Sigmoid colon (tissue), 7 donors: ENCODE data around the gene SLC16A5. TPM values are rescaled to one million over a fixed set of nuclear protein-coding genes. Genes with fewer than 3 reads are reported as not detected.
"Not testable (repeated sequence)": the region's sequence is repeated elsewhere in the genome, so short reads cannot be mapped to it uniquely, and the experiment has no call there.

Experiments used
- DNase-seq: peaks from one replicate; pipeline ENCODE4 v3.0.0-alpha.2; 2019
- H3K27ac ChIP-seq, 4 donors: fragments of 200-600 bp; sonication (generic); one replicate each; pipeline ENCODE4 v1.5.1; 2016 to 2019; ENCODE audit warnings: mild to moderate bottlenecking in 1 of 4
- H3K27me3 ChIP-seq, 3 donors: fragments of 200-600 bp; sonication (generic); one replicate each; pipeline ENCODE4 v1.5.1; 2019; ENCODE audit warnings: mild to moderate bottlenecking in 1 of 3
- H3K36me3 ChIP-seq, 4 donors: fragments of 200-600 bp; sonication (generic); one replicate each; pipeline ENCODE4 v1.5.1; 2016 to 2019
- H3K4me1 ChIP-seq, 4 donors: fragments of 200-600 bp; sonication (generic); one replicate each; pipeline ENCODE4 v1.5.1; 2017 to 2019
- H3K4me3 ChIP-seq, 4 donors: fragments of 200-600 bp; sonication (generic); one replicate each; pipeline ENCODE4 v1.5.1; 2017 to 2019; ENCODE audit warnings: mild to moderate bottlenecking in 2 of 4, moderate library complexity in 1 of 4
- H3K9me3 ChIP-seq, 4 donors: fragments of 200-600 bp in 3 of 4; sonication (generic) in 3 of 4; one replicate each; pipeline versions ENCODE4 v1.5.1 to v1.6.1; 2013 to 2019
- EP300 ChIP-seq, 4 donors: sonication (generic); formaldehyde crosslinking; IDR thresholded peaks; one replicate each; pipeline ENCODE4 v1.6.1; 2017; ENCODE audit warnings: antibody characterized with exemption in 4 of 4
- POLR2A ChIP-seq, 2 donors: fragments of 450-650 bp; IDR thresholded peaks; one replicate each; pipeline ENCODE4 v1.6.1; 2016; ENCODE audit warnings: antibody characterized with exemption in 2 of 2, mild to moderate bottlenecking in 2 of 2, moderate library complexity in 2 of 2
- POLR2AphosphoS5 ChIP-seq, 4 donors: sonication (generic); formaldehyde crosslinking; IDR thresholded peaks; one replicate each; pipeline ENCODE4 v1.6.1; 2017; ENCODE audit warnings: antibody characterized with exemption in 4 of 4
- WGBS, 2 donors: extraction: QIAGEN DNeasy Blood & Tissue Kit; methylation state at CpG; one replicate each; pipeline ENCODE4 v1.1.7; 2013; 5-methylcytosine and 5-hydroxymethylcytosine counted together
- intact Hi-C: fragments of 100-400 bp; cut with DNase I; formaldehyde crosslinking; loops from one replicate; pipeline ENCODE4 v1.15.1; 2023
- polyA plus RNA-seq, 3 donors: library from polyadenylated mRNA; stranded (reverse); fragments of 200-250 nt; gene quantifications; one replicate each; pipeline ENCODE4 v1.2.3, GENCODE V29; 2013
- total RNA-seq, 4 donors: library from RNA; depleted of rRNA; stranded (reverse); fragments of >200 nt; gene quantifications; one replicate each; pipeline ENCODE4 v1.1.0, GENCODE V29; 2016
- TF ChIP-seq, protein P1 (sequence below), 4 experiments: fragments of 450-650 bp in 3 of 4; fragments of 200-600 bp in 1 of 4; IDR thresholded peaks; one replicate each; pipeline ENCODE4 v1.5.1; 2016 to 2019; ENCODE audit warnings: antibody characterized with exemption in 4 of 4, mild to moderate bottlenecking in 3 of 4, moderate library complexity in 2 of 4
- donor health status: healthy with polysubstance abuse.
- donor health status: Bipolar disorder and iron deficiency.
- donor health status: healthy.

Gene SLC16A5, protein sequence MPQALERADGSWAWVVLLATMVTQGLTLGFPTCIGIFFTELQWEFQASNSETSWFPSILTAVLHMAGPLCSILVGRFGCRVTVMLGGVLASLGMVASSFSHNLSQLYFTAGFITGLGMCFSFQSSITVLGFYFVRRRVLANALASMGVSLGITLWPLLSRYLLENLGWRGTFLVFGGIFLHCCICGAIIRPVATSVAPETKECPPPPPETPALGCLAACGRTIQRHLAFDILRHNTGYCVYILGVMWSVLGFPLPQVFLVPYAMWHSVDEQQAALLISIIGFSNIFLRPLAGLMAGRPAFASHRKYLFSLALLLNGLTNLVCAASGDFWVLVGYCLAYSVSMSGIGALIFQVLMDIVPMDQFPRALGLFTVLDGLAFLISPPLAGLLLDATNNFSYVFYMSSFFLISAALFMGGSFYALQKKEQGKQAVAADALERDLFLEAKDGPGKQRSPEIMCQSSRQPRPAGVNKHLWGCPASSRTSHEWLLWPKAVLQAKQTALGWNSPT
- total RNA-seq (10 to 100 TPM in 1 of 4 donors, 1 to 10 TPM in 3; 2.6 to 15.0 (median 6.4) TPM), polyA plus RNA-seq (10 to 100 TPM in 2 of 3 donors, 1 to 10 TPM in 1; 6.6 to 31.1 (median 13.4) TPM)

DNA sequence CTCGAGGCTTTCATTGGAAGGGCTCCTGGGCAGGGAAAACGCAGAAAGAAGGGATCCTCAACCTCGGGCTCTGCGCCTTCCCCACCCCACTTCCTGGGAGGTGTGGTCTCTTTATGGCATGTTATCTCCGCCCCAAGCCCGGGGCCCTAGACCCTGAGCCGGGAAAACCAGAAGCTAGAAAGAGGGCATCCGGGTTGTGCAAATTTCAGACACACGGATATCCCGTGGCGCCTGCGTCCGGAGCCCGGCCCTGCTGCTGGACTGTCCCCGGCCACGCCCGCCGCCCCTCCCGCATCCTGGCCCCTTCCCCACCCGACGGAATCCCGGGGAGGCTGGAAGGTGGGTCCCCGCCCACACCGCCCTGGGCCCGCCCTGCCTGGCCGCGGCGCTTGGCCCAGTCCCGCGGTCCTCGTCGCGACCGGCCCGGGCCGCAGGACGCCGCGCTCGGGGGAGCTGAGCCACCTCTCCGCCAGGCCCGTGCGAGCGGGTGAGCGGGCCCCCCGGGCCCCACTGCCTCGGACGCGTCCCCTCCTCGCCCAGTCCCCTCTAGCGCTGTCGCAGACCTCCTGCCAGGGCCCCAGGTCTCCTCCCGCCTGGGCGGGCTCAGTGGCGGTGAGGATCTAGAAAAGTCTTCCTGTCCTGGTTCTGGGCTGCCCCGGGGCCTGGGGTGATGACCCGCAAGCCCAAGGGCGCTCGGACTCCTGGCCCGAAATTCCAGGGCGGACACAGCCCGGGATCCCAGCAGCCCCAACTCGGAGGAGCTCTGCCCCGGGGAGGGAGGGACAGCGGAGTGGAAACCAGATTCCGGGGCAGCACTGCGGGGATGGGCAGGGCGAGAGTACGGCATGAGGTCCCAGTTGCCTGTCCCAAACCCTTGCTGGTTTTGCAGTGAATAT is at the start of gene SLC16A5:
TSS of gene SLC16A5 (plus strand) at position 397 of the 896 bp plus-strand sequence. CDS start 5,683 bp downstream, outside the sequence.
- intact Hi-C loops: no loop called here
- no peaks in the 10 kb centered on the region for H3K36me3 ChIP-seq
- H3K27me3 ChIP-seq: no peaks in the 10 kb centered on the region
- H3K4me1 ChIP-seq: peaks cover 0 to 36% (median 28%) of the 10 kb centered on the region in 4 donors
- H3K9me3 ChIP-seq: no peaks in the 10 kb centered on the region
- WGBS, 2 donors: 1 to 2% methylated on average over 69 of the region's 69 CpGs
- peak within 1 kb of the TSS; percentile 63 to 78 (median 77) for H3K27ac ChIP-seq
- peak; percentile 92 for DNase-seq
- H3K4me3 ChIP-seq: peak within 1 kb of the TSS; percentile 29 to 58 (median 50)
- peak in 3 of 4 donors; percentile 29 to 57 (median 38) for TF ChIP-seq POLR2AphosphoS5 (IDR thresholded peaks at IDR 0.05)
- no peak for TF ChIP-seq EP300 (IDR thresholded peaks at IDR 0.05)
- peak; percentile 13 to 30 for TF ChIP-seq POLR2A (IDR thresholded peaks at IDR 0.05)
- TF ChIP-seq, protein P1, sequence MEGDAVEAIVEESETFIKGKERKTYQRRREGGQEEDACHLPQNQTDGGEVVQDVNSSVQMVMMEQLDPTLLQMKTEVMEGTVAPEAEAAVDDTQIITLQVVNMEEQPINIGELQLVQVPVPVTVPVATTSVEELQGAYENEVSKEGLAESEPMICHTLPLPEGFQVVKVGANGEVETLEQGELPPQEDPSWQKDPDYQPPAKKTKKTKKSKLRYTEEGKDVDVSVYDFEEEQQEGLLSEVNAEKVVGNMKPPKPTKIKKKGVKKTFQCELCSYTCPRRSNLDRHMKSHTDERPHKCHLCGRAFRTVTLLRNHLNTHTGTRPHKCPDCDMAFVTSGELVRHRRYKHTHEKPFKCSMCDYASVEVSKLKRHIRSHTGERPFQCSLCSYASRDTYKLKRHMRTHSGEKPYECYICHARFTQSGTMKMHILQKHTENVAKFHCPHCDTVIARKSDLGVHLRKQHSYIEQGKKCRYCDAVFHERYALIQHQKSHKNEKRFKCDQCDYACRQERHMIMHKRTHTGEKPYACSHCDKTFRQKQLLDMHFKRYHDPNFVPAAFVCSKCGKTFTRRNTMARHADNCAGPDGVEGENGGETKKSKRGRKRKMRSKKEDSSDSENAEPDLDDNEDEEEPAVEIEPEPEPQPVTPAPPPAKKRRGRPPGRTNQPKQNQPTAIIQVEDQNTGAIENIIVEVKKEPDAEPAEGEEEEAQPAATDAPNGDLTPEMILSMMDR (IDR thresholded peaks at IDR 0.05): no peak

DNA sequence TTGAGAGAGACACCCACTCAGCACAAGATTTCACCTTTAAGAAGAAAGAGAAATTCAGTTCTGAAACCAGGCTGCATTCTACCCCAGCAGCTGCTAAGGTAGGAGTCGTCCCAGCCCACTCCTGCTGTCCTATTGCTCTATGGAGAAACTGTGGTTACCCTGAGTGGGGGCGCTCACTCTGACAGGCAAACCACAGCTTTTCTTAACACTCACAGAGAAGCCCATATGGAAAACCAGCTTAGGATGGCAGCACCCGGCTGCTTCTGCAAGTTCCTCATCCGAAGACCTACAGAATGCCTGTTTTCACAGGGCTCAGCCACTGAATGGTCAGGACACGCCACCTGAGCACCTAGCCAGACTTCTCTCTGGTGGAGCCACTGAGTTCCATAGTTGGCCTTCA is 48.5 kb upstream of the SLC16A5 start:
- Histone ChIP-seq H3K27me3 (no peaks in the 10 kb centered on the region), H3K4me3 (no peak overlapping the region), H3K36me3 (peaks cover 11 to 46% (median 41%) of the 10 kb centered on the region in 4 donors), H3K27ac (no peak overlapping the region), H3K4me1 (peaks cover 0 to 22% (median 18%) of the 10 kb centered on the region in 4 donors), H3K9me3 (no peaks in the 10 kb centered on the region)
- no peak for DNase-seq
- WGBS, 2 donors: 82 to 91% methylated on average over 5 of the region's 5 CpGs
- TF ChIP-seq, protein P1 (IDR thresholded peaks at IDR 0.05): no peak
- TF ChIP-seq EP300 (IDR thresholded peaks at IDR 0.05): no peak
- TF ChIP-seq POLR2A (IDR thresholded peaks at IDR 0.05): no peak
- no peak for TF ChIP-seq POLR2AphosphoS5 (IDR thresholded peaks at IDR 0.05)
- intact Hi-C loops: no loop called here

DNA sequence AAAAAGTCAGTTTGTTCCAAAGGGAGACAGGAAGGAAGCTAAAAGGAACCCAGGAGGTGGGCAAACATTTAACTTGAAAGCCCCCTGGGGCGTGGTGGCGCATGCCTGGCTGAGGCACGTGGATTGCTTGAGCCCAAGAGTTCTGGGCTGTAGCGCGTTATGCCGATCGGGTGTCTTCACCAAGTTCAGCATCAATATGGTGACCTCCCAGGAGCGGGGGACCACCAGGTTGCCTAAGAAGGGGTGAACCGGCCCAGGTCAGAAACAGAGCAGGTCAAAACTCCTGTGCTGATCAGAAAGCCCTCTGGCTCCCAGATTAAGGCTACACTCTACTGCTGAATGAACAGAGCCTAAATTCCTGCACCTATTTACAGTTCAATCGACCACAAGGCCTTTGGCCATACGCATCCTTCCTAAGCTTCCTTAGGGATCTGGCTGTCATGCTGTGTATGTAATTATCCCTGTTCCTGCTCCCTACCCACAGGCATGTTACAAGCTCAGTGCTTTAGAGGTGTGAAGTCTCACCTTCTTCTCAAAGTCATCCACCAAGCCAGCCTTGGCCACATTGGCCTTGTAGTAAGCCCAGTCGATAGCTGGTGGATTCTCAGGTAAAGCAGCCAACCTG is 46.0 kb upstream of the SLC16A5 start:
- no peak for DNase-seq
- Histone ChIP-seq H3K36me3 (peaks cover 11 to 46% (median 41%) of the 10 kb centered on the region in 4 donors), H3K9me3 (no peaks in the 10 kb centered on the region), H3K27me3 (no peaks in the 10 kb centered on the region), H3K4me3 (no peak overlapping the region), H3K4me1 (peaks cover 0 to 20% (median 9%) of the 10 kb centered on the region in 4 donors), H3K27ac (no peak overlapping the region)
- intact Hi-C loops: no loop called here
- TF ChIP-seq POLR2AphosphoS5 (IDR thresholded peaks at IDR 0.05) (no peak), EP300 (IDR thresholded peaks at IDR 0.05) (no peak), POLR2A (IDR thresholded peaks at IDR 0.05) (no peak)
- TF ChIP-seq, protein P1 (IDR thresholded peaks at IDR 0.05): no peak
- 84 to 89% methylated on average over 12 of the region's 12 CpGs for WGBS, 2 donors

DNA sequence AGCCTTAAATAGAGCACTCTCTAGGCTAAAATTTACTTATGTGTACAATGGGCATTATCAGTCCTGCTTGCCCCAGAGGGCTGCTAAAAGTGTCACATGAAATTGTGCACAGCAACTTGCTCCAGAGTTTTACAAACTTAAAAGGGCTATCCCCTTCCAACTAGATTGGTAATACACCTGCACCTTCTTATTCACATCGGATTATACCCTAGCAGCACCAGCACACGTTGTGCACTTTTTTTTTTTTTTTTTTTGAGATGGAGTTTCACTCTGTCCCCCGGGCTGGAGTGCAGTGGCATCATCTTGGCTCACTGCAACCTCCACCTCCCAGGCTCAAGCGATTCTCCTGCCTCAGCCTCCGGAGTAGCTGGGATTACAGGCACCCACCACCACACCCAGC is 44.0 kb upstream of the SLC16A5 start:
- not testable (repeated sequence) for DNase-seq

More for the DNA sequence above, 44.0 kb upstream of the SLC16A5 start:
- 70 to 76% methylated on average over 5 of the region's 5 CpGs for WGBS, 2 donors
- H3K9me3 ChIP-seq, intact Hi-C loops, H3K27ac ChIP-seq, H3K27me3 ChIP-seq, H3K4me3 ChIP-seq: not testable (repeated sequence)
- Histone ChIP-seq H3K36me3 (peaks cover 11 to 37% (median 34%) of the 10 kb centered on the region in 4 donors), H3K4me1 (peaks cover 0 to 29% (median 22%) of the 10 kb centered on the region in 4 donors)
